ENCODE results near the gene TACC2. TPM values are rescaled to one million over a fixed set of nuclear protein-coding genes. Genes with fewer than 3 reads are reported as not detected.

Gene TACC2
- total RNA-seq, 1 experiment from 2014 or later: 15.8 TPM

GRCh38 chr10:122052701-122053100 is 63.7 kb downstream of the TACC2 start:
- CTCF ChIA-PET: no interaction called here
- intact Hi-C loops (cut with micrococcal nuclease; ENCODE audit: unreplicated experiment): loop anchor here (5.0 to 10.0 kb wide), 2 partner anchors 78 to 125 kb away; partner anchors contain the start of genes ATE1 and NSMCE4A

GRCh38 chr10:122053314-122053713 is 64.4 kb downstream of the TACC2 start:
- no peak overlapping the region for H3K4me2 ChIP-seq
- POLR2A ChIA-PET (ENCODE audit: unreplicated experiment): no interaction called here
- intact Hi-C loops (cut with micrococcal nuclease; ENCODE audit: unreplicated experiment): loop anchor here (5.0 to 10.0 kb wide), 2 partner anchors 79 to 126 kb away; partner anchors contain the start of genes ATE1 and NSMCE4A

More at GRCh38 chr10:122052701-122053100, 63.7 kb downstream of the TACC2 start:
- BruUV-seq (replicated peaks): no TSS peak
- Histone ChIP-seq H3K4me3 (no peak overlapping the region), H3K9me2 (ENCODE audit: insufficient read depth) (no peaks in the 10 kb centered on the region), H3K36me3 (ENCODE audit: low read depth) (no peaks in the 10 kb centered on the region), H3K79me2 (ENCODE audit: low read depth) (no peaks in the 10 kb centered on the region), H2AFZ (no peak overlapping the region), H3K4me2 (no peak overlapping the region), H3K27ac (no peak overlapping the region), H3K4me1 (replicated peaks; ENCODE audit: insufficient read depth) (peaks cover 17% of the 10 kb centered on the region), H3F3A (ENCODE audit: insufficient read depth, low read depth) (no peaks in the 10 kb centered on the region), H3K27me3 (ENCODE audit: insufficient read depth, low read depth) (no peaks in the 10 kb centered on the region), H3K9me3 (ENCODE audit: insufficient read depth, low read depth) (no peaks in the 10 kb centered on the region), H4K20me1 (ENCODE audit: insufficient read depth) (no peaks in the 10 kb centered on the region)
- peak in 1 of 2 experiments; percentile 40 for DNase-seq
- TF ChIP-seq EZH2 (IDR thresholded peaks at IDR 0.05; ENCODE audit: low read depth): no peak
- TF ChIP-seq, protein P1, sequence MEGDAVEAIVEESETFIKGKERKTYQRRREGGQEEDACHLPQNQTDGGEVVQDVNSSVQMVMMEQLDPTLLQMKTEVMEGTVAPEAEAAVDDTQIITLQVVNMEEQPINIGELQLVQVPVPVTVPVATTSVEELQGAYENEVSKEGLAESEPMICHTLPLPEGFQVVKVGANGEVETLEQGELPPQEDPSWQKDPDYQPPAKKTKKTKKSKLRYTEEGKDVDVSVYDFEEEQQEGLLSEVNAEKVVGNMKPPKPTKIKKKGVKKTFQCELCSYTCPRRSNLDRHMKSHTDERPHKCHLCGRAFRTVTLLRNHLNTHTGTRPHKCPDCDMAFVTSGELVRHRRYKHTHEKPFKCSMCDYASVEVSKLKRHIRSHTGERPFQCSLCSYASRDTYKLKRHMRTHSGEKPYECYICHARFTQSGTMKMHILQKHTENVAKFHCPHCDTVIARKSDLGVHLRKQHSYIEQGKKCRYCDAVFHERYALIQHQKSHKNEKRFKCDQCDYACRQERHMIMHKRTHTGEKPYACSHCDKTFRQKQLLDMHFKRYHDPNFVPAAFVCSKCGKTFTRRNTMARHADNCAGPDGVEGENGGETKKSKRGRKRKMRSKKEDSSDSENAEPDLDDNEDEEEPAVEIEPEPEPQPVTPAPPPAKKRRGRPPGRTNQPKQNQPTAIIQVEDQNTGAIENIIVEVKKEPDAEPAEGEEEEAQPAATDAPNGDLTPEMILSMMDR (conservative IDR thresholded peaks at IDR 0.05): no peak
- POLR2A ChIA-PET (ENCODE audit: unreplicated experiment): no interaction called here

GRCh38 chr10:122054048-122055025 is 65.4 kb downstream of the TACC2 start:
- intact Hi-C loops (cut with micrococcal nuclease; ENCODE audit: unreplicated experiment): loop anchor here (1.0 to 10.0 kb wide), 3 partner anchors 35 to 127 kb away; partner anchors contain the start of genes ATE1 and NSMCE4A
- ChIA-PET CTCF (interaction anchor here (0.5 to 0.7 kb wide), 4 partner anchors 10 to 147 kb away, joined by 3 to 10 read pairs (median 3); partner anchors contain the start of gene ATE1), POLR2A (ENCODE audit: unreplicated experiment) (interaction anchor here (0.6 kb wide), 1 partner anchor 8 kb away, joined by 4 read pairs; no protein-coding TSS in a partner anchor)
- Histone ChIP-seq H3K4me2 (no peak overlapping the region), H3K36me3 (ENCODE audit: low read depth) (no peaks in the 10 kb centered on the region), H3K4me1 (replicated peaks; ENCODE audit: insufficient read depth) (peaks cover 17% of the 10 kb centered on the region), H3K27me3 (ENCODE audit: insufficient read depth, low read depth) (no peaks in the 10 kb centered on the region), H2AFZ (no peak overlapping the region), H3K79me2 (ENCODE audit: low read depth) (no peaks in the 10 kb centered on the region), H3K9me2 (ENCODE audit: insufficient read depth) (no peaks in the 10 kb centered on the region), H3K27ac (no peak overlapping the region), H3K4me3 (no peak overlapping the region), H3K9me3 (ENCODE audit: insufficient read depth, low read depth) (no peaks in the 10 kb centered on the region), H3F3A (ENCODE audit: insufficient read depth, low read depth) (peaks cover under 1% of the 10 kb centered on the region; the same call in 1 of the 2 replicates), H4K20me1 (ENCODE audit: insufficient read depth) (no peaks in the 10 kb centered on the region)
- TF ChIP-seq, protein P1 (conservative IDR thresholded peaks at IDR 0.05): peak; percentile 80
- no peak for TF ChIP-seq EZH2 (IDR thresholded peaks at IDR 0.05; ENCODE audit: low read depth)
- peak in 1 of 2 experiments; percentile 40 for DNase-seq
- no TSS peak for BruUV-seq (replicated peaks)

More at GRCh38 chr10:122053314-122053713, 64.4 kb downstream of the TACC2 start:
- TF ChIP-seq, protein P1 (conservative IDR thresholded peaks at IDR 0.05): no peak
- TF ChIP-seq EZH2 (IDR thresholded peaks at IDR 0.05; ENCODE audit: low read depth): no peak
- DNase-seq: no peak
- CTCF ChIA-PET: no interaction called here
- H3K9me2 ChIP-seq (ENCODE audit: insufficient read depth): no peaks in the 10 kb centered on the region
- H3K9me3 ChIP-seq (ENCODE audit: insufficient read depth, low read depth): no peaks in the 10 kb centered on the region
- H3K79me2 ChIP-seq (ENCODE audit: low read depth): no peaks in the 10 kb centered on the region
- no peaks in the 10 kb centered on the region for H3F3A ChIP-seq (ENCODE audit: insufficient read depth, low read depth)
- BruUV-seq (replicated peaks): no TSS peak
- H3K4me3 ChIP-seq: no peak overlapping the region
- H3K27me3 ChIP-seq (ENCODE audit: insufficient read depth, low read depth): no peaks in the 10 kb centered on the region
- no peaks in the 10 kb centered on the region for H3K36me3 ChIP-seq (ENCODE audit: low read depth)
- H2AFZ ChIP-seq: no peak overlapping the region
- H3K27ac ChIP-seq: no peak overlapping the region
- H3K4me1 ChIP-seq (replicated peaks; ENCODE audit: insufficient read depth): peaks cover 17% of the 10 kb centered on the region
- no peaks in the 10 kb centered on the region for H4K20me1 ChIP-seq (ENCODE audit: insufficient read depth)
